ENCODE data around the gene STKLD1.
"Not testable (repeated sequence)": the region's sequence is repeated elsewhere in the genome, so short reads cannot be mapped to it uniquely, and the experiment has no call there.

STKLD1 gene

DNA sequence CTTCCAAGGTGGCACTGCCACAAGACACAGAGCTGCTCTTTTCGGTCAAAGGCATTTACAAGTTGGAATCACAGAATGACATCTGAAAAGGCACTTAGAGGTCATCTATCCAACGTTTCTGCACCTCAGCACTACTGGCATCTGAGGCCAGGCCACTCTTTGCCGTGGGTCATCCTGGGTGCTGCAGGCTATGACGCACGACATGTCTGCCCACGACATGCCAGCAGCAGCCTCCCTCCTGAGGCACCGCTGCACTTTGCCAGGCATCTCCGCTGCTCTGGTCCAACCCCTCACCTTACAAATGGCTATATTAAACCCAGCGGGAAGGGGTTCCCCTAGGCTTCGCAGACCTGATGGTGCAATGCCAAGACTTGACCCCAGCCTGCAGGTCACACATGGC is 8.4 kb upstream of the STKLD1 start:
- Histone ChIP-seq H3K27me3 (replicated peaks; ENCODE audit: control insufficient read depth, insufficient read depth, low read length) (no peaks in the 10 kb centered on the region), H3K4me1 (ENCODE audit: control insufficient read depth, insufficient read depth, low read length) (peaks cover 57% of the 10 kb centered on the region), H3K9ac (ENCODE audit: low read length) (peak overlapping the region; percentile 11), H3K9me3 (ENCODE audit: control insufficient read depth, low read length) (no peaks in the 10 kb centered on the region), H3K36me3 (ENCODE audit: control insufficient read depth, insufficient read depth, low read length, severe bottlenecking) (peaks cover 68% of the 10 kb centered on the region), H3K4me3 (ENCODE audit: low read length) (peak overlapping the region; percentile 16)
- DNase-seq (ENCODE audit: low read depth): no peak

DNA sequence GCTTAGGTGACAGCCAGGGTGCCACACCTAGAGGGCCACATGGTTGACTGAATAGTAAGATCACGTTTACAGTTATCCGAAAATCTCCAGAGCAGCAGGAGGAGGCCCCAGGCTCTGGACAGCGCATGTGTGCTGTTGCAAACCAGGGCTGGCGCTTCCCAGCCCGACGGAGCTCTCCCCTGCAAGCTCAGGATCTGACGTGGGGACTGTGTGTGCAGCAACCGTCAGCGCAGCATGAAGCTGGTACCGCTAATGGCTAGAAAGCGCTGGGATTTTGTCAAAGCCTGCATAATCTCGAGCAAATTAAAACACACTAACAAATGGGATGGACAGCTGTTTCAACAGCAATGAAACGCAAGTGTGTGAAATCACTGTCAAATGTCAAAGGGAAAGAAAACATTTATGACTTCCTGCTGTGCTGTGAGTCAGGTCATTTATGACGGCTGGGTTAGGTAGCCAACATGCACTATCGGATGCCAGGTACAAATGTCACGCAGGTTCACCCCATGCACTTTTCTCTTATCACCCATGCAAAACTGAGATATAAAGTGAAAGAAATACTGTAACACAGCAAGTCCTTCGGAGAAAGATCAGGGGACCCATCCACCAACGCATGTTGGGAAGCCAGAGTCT is 7.8 kb upstream of the STKLD1 start:
- Histone ChIP-seq H3K4me3 (ENCODE audit: low read length) (peak overlapping the region; percentile 16), H3K4me1 (ENCODE audit: control insufficient read depth, insufficient read depth, low read length) (peaks cover 60% of the 10 kb centered on the region), H3K27me3 (replicated peaks; ENCODE audit: control insufficient read depth, insufficient read depth, low read length) (no peaks in the 10 kb centered on the region), H3K9me3 (ENCODE audit: control insufficient read depth, low read length) (no peaks in the 10 kb centered on the region), H3K9ac (ENCODE audit: low read length) (peak overlapping the region; percentile 11), H3K36me3 (ENCODE audit: control insufficient read depth, insufficient read depth, low read length, severe bottlenecking) (peaks cover 66% of the 10 kb centered on the region)
- no peak for DNase-seq (ENCODE audit: low read depth)

- H3K4me3 ChIP-seq (ENCODE audit: low read length): no peak overlapping the region
- H3K4me1 ChIP-seq (ENCODE audit: control insufficient read depth, insufficient read depth, low read length): peaks cover 69% of the 10 kb centered on the region
- no peak for DNase-seq (ENCODE audit: low read depth)
- no peak overlapping the region for H3K9ac ChIP-seq (ENCODE audit: low read length)
- no peaks in the 10 kb centered on the region for H3K27me3 ChIP-seq (replicated peaks; ENCODE audit: control insufficient read depth, insufficient read depth, low read length)
- H3K36me3 ChIP-seq (ENCODE audit: control insufficient read depth, insufficient read depth, low read length, severe bottlenecking): peaks cover 57% of the 10 kb centered on the region
- H3K9me3 ChIP-seq (ENCODE audit: control insufficient read depth, low read length): no peaks in the 10 kb centered on the region
These were observed 6.7 kb upstream of the STKLD1 start for GRCh38 chr9:133369422-133369821.

DNA sequence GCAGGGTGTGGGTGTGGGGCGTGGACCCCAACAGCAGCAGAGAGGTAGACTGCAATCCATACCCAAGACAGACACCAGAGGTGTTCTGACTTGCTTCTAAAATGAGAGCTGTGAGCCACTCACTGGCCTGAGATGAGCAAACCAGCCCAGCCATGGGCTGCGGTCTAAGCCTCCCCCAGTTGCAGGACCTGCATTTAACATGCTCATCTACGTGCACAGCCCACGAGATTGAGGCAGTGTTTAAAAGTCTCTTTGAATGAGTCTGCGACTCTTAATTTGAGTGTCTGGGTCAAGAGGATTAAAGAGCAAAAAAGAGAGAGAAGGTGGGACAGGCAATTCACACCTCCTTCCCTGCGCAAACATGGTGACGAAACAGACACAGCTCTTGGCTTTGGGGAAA is 6.2 kb upstream of the STKLD1 start:
- peaks cover 69% of the 10 kb centered on the region for H3K4me1 ChIP-seq (ENCODE audit: control insufficient read depth, insufficient read depth, low read length)
- no peak overlapping the region for H3K9ac ChIP-seq (ENCODE audit: low read length)
- H3K27me3 ChIP-seq (replicated peaks; ENCODE audit: control insufficient read depth, insufficient read depth, low read length): no peaks in the 10 kb centered on the region
- peaks cover 54% of the 10 kb centered on the region for H3K36me3 ChIP-seq (ENCODE audit: control insufficient read depth, insufficient read depth, low read length, severe bottlenecking)
- no peaks in the 10 kb centered on the region for H3K9me3 ChIP-seq (ENCODE audit: control insufficient read depth, low read length)
- DNase-seq (ENCODE audit: low read depth): no peak
- no peak overlapping the region for H3K4me3 ChIP-seq (ENCODE audit: low read length)

- H3K4me1 ChIP-seq (ENCODE audit: control insufficient read depth, insufficient read depth, low read length): peaks cover 69% of the 10 kb centered on the region
- no peak for DNase-seq (ENCODE audit: low read depth)
- H3K27me3 ChIP-seq (replicated peaks; ENCODE audit: control insufficient read depth, insufficient read depth, low read length): no peaks in the 10 kb centered on the region
- no peak overlapping the region for H3K9ac ChIP-seq (ENCODE audit: low read length)
- H3K4me3 ChIP-seq (ENCODE audit: low read length): no peak overlapping the region
- H3K9me3 ChIP-seq (ENCODE audit: control insufficient read depth, low read length): no peaks in the 10 kb centered on the region
- H3K36me3 ChIP-seq (ENCODE audit: control insufficient read depth, insufficient read depth, low read length, severe bottlenecking): peaks cover 47% of the 10 kb centered on the region
These were observed 5.5 kb upstream of the STKLD1 start for GRCh38 chr9:133370685-133371084.

GRCh38 chr9:133371261-133371711 is 4.9 kb upstream of the STKLD1 start:
- Histone ChIP-seq H3K4me3 (ENCODE audit: low read length) (peak overlapping the region; percentile 20), H3K27me3 (replicated peaks; ENCODE audit: control insufficient read depth, insufficient read depth, low read length) (no peaks in the 10 kb centered on the region), H3K9ac (ENCODE audit: low read length) (peak overlapping the region; percentile 53), H3K9me3 (ENCODE audit: control insufficient read depth, low read length) (no peaks in the 10 kb centered on the region), H3K36me3 (ENCODE audit: control insufficient read depth, insufficient read depth, low read length, severe bottlenecking) (peaks cover 41% of the 10 kb centered on the region), H3K4me1 (ENCODE audit: control insufficient read depth, insufficient read depth, low read length) (peaks cover 69% of the 10 kb centered on the region)
- DNase-seq (ENCODE audit: low read depth): no peak

DNA sequence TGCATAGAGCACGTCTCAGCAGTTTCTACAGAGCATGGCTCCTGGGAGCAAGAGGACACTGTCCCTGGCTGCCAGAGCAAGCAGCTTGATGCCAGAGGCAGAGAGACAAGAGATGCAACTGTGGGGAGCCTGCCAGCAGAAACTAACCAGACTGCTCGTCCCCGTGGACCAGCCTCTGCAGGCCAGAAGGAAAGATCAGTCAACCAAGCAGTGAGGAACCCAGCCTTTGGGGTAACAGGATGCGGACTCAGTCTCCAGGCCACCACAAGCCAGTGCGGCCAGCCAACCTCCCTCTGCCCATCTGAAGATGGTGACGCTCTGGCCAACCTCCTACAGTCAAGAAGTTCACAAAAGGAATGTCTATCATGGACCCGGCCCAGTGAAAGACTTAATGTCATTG is 4.0 kb upstream of the STKLD1 start:
- no peaks in the 10 kb centered on the region for H3K27me3 ChIP-seq (replicated peaks; ENCODE audit: control insufficient read depth, insufficient read depth, low read length)
- DNase-seq (ENCODE audit: low read depth): no peak
- H3K4me1 ChIP-seq (ENCODE audit: control insufficient read depth, insufficient read depth, low read length): peaks cover 76% of the 10 kb centered on the region
- H3K36me3 ChIP-seq (ENCODE audit: control insufficient read depth, insufficient read depth, low read length, severe bottlenecking): peaks cover 32% of the 10 kb centered on the region
- no peaks in the 10 kb centered on the region for H3K9me3 ChIP-seq (ENCODE audit: control insufficient read depth, low read length)
- H3K4me3 ChIP-seq (ENCODE audit: low read length): peak overlapping the region; percentile 20
- H3K9ac ChIP-seq (ENCODE audit: low read length): peak overlapping the region; percentile 43

- H3K4me3 ChIP-seq (ENCODE audit: low read length): peak overlapping the region; percentile 96
- DNase-seq (ENCODE audit: low read depth): peak; percentile 68
These were observed 1.5 kb upstream of the STKLD1 start for GRCh38 chr9:133374612-133375115.

GRCh38 chr9:133375116-133375723 is 946 bp upstream of the STKLD1 start:
- no peaks in the 10 kb centered on the region for H3K27me3 ChIP-seq (replicated peaks; ENCODE audit: control insufficient read depth, insufficient read depth, low read length)
- DNase-seq (ENCODE audit: low read depth): peak; percentile 71
- H3K4me1 ChIP-seq (ENCODE audit: control insufficient read depth, insufficient read depth, low read length): peaks cover 62% of the 10 kb centered on the region
- H3K9ac ChIP-seq (ENCODE audit: low read length): peak overlapping the region; percentile 99
- peak overlapping the region; percentile 96 for H3K4me3 ChIP-seq (ENCODE audit: low read length)
- no peaks in the 10 kb centered on the region for H3K9me3 ChIP-seq (ENCODE audit: control insufficient read depth, low read length)
- peaks cover 18% of the 10 kb centered on the region for H3K36me3 ChIP-seq (ENCODE audit: control insufficient read depth, insufficient read depth, low read length, severe bottlenecking)

More at GRCh38 chr9:133374612-133375115, 1.5 kb upstream of the STKLD1 start:
- Histone ChIP-seq H3K36me3 (ENCODE audit: control insufficient read depth, insufficient read depth, low read length, severe bottlenecking) (peaks cover 23% of the 10 kb centered on the region), H3K4me1 (ENCODE audit: control insufficient read depth, insufficient read depth, low read length) (peaks cover 68% of the 10 kb centered on the region), H3K9me3 (ENCODE audit: control insufficient read depth, low read length) (no peaks in the 10 kb centered on the region), H3K9ac (ENCODE audit: low read length) (peak overlapping the region; percentile 99), H3K27me3 (replicated peaks; ENCODE audit: control insufficient read depth, insufficient read depth, low read length) (no peaks in the 10 kb centered on the region)

- H3K9ac ChIP-seq (ENCODE audit: low read length): peak overlapping the region; percentile 89
- H3K4me3 ChIP-seq (ENCODE audit: low read length): peak overlapping the region; percentile 86
- not testable (repeated sequence) for H3K36me3 ChIP-seq (ENCODE audit: control insufficient read depth, insufficient read depth, low read length, severe bottlenecking); H3K9me3 ChIP-seq (ENCODE audit: control insufficient read depth, low read length); H3K27me3 ChIP-seq (replicated peaks; ENCODE audit: control insufficient read depth, insufficient read depth, low read length); DNase-seq (ENCODE audit: low read depth)
- peaks cover 42% of the 10 kb centered on the region for H3K4me1 ChIP-seq (ENCODE audit: control insufficient read depth, insufficient read depth, low read length)
These were observed 1.1 kb downstream of the STKLD1 start for GRCh38 chr9:133377280-133377679.

DNA sequence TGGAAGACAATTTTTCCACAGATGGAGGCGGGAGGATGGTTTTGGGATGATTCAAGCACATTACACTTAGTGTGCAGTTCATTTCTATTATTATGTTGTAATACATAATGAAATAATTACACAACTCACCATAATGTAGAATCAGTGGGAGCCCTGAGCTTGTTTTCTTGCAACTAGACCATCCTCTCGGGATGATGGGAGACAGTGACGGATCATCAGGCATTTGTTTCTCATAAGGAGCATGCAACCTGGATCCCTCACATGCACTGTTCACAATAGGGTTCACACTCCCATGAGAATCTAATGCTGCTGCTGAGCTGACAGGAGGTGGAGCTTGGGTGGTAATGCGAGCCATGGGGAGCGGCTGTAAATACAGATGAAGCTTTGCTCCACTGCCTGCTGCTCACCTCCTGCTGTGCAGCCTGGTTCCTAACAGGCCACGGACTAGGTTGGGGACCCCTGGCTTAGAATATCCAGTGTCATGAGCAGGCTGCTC is 1.6 kb downstream of the STKLD1 start:
- Histone ChIP-seq H3K9ac (ENCODE audit: low read length) (no peak overlapping the region), H3K9me3 (ENCODE audit: control insufficient read depth, low read length) (no peaks in the 10 kb centered on the region), H3K27me3 (replicated peaks; ENCODE audit: control insufficient read depth, insufficient read depth, low read length) (no peaks in the 10 kb centered on the region), H3K4me1 (ENCODE audit: control insufficient read depth, insufficient read depth, low read length) (peaks cover 37% of the 10 kb centered on the region), H3K36me3 (ENCODE audit: control insufficient read depth, insufficient read depth, low read length, severe bottlenecking) (peaks cover 4% of the 10 kb centered on the region), H3K4me3 (ENCODE audit: low read length) (no peak overlapping the region)
- peak; percentile 44 for DNase-seq (ENCODE audit: low read depth)

Data from adipocyte (in vitro differentiated cells).